Osteoblast (primary cell): ENCODE results near the gene FMN1. TPM values are rescaled to one million over a fixed set of nuclear protein-coding genes. Genes with fewer than 3 reads are reported as not detected.

Experiments
- DNase-seq: peaks from one replicate; pipeline ENCODE4 v3.0.0; 2011; ENCODE audit warnings: low spot score, mixed read lengths; ENCODE audit not compliant: insufficient read length; ENCODE audit errors: missing footprints
- H2AFZ ChIP-seq: 2 replicates; pipeline ENCODE4 v1.6.0; 2011; ENCODE audit warnings: mild to moderate bottlenecking, low read length
- H3K27ac ChIP-seq: 2 replicates; pipeline ENCODE4 v1.5.1; 2011; ENCODE audit warnings: mild to moderate bottlenecking, low read depth, low read length, moderate library complexity
- H3K27me3 ChIP-seq: 2 replicates; pipeline ENCODE4 v1.6.0; 2012; ENCODE audit warnings: mild to moderate bottlenecking, control low read depth, inconsistent platforms, low read length, moderate library complexity; ENCODE audit not compliant: insufficient read depth
- H3K36me3 ChIP-seq: 2 replicates; pipeline ENCODE4 v1.5.1; 2011; ENCODE audit warnings: mild to moderate bottlenecking, low read length, control low read depth, moderate library complexity; ENCODE audit not compliant: insufficient read depth
- H3K4me1 ChIP-seq: 2 replicates; pipeline ENCODE4 v1.5.1; 2011; ENCODE audit warnings: mild to moderate bottlenecking, low read length, control low read depth, moderate library complexity; ENCODE audit not compliant: insufficient read depth
- H3K4me2 ChIP-seq: 2 replicates; pipeline ENCODE4 v1.6.0; 2011; ENCODE audit warnings: mild to moderate bottlenecking, low read length; ENCODE audit not compliant: insufficient read depth
- H3K4me3 ChIP-seq: fragments of 200-600 bp; sonication (generic); 3 replicates; pipeline ENCODE4 v1.5.1; 2012; ENCODE audit warnings: mild to moderate bottlenecking, low read length, inconsistent platforms; ENCODE audit not compliant: insufficient read depth
- H3K79me2 ChIP-seq: 2 replicates; pipeline ENCODE4 v1.6.0; 2012; ENCODE audit warnings: mild to moderate bottlenecking, low read length, control low read depth, inconsistent platforms; ENCODE audit not compliant: insufficient read depth
- H3K9me3 ChIP-seq: 2 replicates; pipeline ENCODE4 v1.5.1; 2011; ENCODE audit warnings: low read depth, low read length, control low read depth
- H4K20me1 ChIP-seq: 2 replicates; pipeline ENCODE4 v1.6.0; 2012; ENCODE audit warnings: mild to moderate bottlenecking, low read length, control low read depth; ENCODE audit not compliant: insufficient read depth
- CTCF ChIP-seq: IDR thresholded peaks from 2 replicates; pipeline ENCODE4 v1.5.1; 2011; ENCODE audit warnings: mild to moderate bottlenecking, low read depth, low read length, moderate library complexity; ENCODE audit errors: extremely low read depth
- total RNA-seq: library from RNA; depleted of rRNA; stranded (reverse); fragments of >200 nt; gene quantifications from 2 replicates; pipeline ENCODE4 v1.2.3, GENCODE V29; 2012

The FMN1 gene
- total RNA-seq, 1 donor = 9.0 TPM

DNA sequence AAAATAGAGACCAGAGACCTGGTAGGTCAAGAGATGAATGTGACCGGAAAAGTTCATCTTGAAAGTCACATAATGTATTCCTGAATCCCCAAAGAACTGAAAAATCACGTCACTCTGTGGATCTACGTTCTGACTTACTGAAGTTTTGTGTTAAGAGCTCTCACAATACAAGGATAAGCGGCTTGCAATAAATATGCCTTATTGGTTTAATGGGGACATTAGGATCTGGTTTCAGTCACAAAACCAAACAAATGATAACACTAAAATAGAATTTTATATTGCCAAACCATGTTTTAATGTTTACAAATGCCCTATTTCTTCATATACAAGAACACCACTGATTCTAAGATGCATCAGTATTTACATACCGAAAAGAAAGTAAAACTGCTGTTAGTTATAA, 164.2 kb downstream of the FMN1 start:
- H3K4me2 ChIP-seq = no peak overlapping the region
- H3K4me1 ChIP-seq = peaks cover 23% of the 10 kb centered on the region
- no peak for DNase-seq
- H3K27me3 ChIP-seq = no peaks in the 10 kb centered on the region
- no peak overlapping the region for H2AFZ ChIP-seq
- no peaks in the 10 kb centered on the region for H3K9me3 ChIP-seq
- peaks cover 40% of the 10 kb centered on the region for H3K79me2 ChIP-seq
- no peaks in the 10 kb centered on the region for H4K20me1 ChIP-seq
- no peaks in the 10 kb centered on the region for H3K36me3 ChIP-seq
- H3K4me3 ChIP-seq = no peak overlapping the region
- H3K27ac ChIP-seq = no peak overlapping the region
- no peak for TF ChIP-seq CTCF

DNA sequence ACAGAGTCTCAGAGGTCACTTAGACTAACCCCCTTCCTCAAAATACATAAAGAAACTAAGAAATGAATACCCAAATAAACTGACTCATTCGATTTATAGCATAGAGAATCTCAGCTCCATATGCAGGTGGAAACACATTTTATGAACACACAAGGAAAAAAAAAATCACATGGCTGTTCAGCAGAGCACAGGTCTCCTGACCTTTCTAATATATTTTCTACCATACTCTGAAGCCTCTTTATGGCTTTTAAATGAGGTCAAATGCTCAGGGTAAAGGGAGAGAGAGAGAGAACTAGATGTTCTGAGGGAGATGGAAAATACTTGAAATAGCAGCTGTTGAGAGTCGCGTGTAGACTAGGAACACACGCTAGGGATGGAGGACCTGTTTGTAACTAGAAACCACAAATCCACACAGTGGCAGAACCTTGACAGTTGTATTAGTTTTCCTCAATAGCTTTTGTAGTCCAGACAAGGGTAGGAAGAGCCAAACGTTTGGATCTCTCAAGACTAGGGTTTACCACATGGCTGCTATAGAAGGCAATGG, 165.3 kb downstream of the FMN1 start:
- H3K27ac ChIP-seq = no peak overlapping the region
- H3K27me3 ChIP-seq = no peaks in the 10 kb centered on the region
- no peak for DNase-seq
- no peaks in the 10 kb centered on the region for H3K36me3 ChIP-seq
- H3K4me2 ChIP-seq = no peak overlapping the region
- no peak overlapping the region for H2AFZ ChIP-seq
- H3K79me2 ChIP-seq = peaks cover 46% of the 10 kb centered on the region
- no peak for TF ChIP-seq CTCF
- peaks cover 23% of the 10 kb centered on the region for H3K4me1 ChIP-seq
- no peak overlapping the region for H3K4me3 ChIP-seq
- H4K20me1 ChIP-seq = no peaks in the 10 kb centered on the region
- H3K9me3 ChIP-seq = no peaks in the 10 kb centered on the region

- Histone ChIP-seq H3K4me2 (no peak overlapping the region), H3K9me3 (no peaks in the 10 kb centered on the region)
- DNase-seq = no peak
These were observed 166.0 kb downstream of the FMN1 start for GRCh38 chr15:33028495-33028894.

More at GRCh38 chr15:33028495-33028894, 166.0 kb downstream of the FMN1 start:
- peaks cover 42% of the 10 kb centered on the region for H3K79me2 ChIP-seq
- peaks cover 24% of the 10 kb centered on the region for H3K4me1 ChIP-seq
- H3K36me3 ChIP-seq = no peaks in the 10 kb centered on the region
- no peak overlapping the region for H2AFZ ChIP-seq
- no peak overlapping the region for H3K4me3 ChIP-seq
- no peaks in the 10 kb centered on the region for H4K20me1 ChIP-seq
- no peak for TF ChIP-seq CTCF
- no peaks in the 10 kb centered on the region for H3K27me3 ChIP-seq
- no peak overlapping the region for H3K27ac ChIP-seq
